Measurements from ENCODE around the gene RABL3.

The RABL3 gene

DNA sequence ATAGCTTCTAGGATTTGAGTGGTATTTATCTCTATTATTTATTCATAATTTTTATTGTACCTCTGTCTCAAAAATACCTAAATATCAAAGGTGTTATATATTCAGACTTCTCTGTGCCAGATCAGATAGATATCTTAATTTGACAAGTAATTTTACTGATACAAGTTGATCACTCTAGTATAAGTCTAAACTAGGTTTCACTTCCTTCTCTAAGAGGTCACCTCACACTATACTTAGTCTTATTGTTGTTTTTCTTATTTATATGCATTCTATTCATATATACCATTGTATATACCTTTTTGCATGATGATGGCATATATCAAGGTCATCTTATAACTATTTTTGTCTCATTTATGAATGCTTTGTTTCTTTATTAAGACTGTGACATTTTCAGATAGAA lies 33.9 kb downstream of the RABL3 start:
- no peak for TF ChIP-seq GATA2 (IDR thresholded peaks at IDR 0.05; ENCODE audit: low read depth, low read length)

DNA sequence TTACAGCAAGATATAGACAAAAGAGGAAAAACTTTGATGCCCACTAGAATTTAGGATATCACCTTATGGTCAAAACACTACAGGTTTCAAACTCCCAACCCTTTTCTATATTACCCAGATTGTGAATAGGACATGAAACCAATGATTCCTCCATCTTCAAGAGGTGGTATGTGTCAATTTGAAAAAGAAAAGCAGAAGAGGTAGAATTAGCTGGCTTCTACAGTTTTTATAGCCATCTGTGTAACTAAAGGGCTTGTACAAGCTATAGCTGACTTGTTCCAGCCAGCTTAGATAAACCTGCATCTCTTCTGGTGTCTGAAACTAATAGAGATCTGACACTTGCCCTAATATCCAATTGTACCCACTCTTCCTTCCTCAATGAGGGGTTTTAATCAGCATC lies 35.4 kb downstream of the RABL3 start:
- TF ChIP-seq GATA3 (IDR thresholded peaks at IDR 0.05; ENCODE audit: low read depth, low read length): no peak
- no peak for TF ChIP-seq GATA2 (IDR thresholded peaks at IDR 0.05; ENCODE audit: low read depth, low read length)

DNA sequence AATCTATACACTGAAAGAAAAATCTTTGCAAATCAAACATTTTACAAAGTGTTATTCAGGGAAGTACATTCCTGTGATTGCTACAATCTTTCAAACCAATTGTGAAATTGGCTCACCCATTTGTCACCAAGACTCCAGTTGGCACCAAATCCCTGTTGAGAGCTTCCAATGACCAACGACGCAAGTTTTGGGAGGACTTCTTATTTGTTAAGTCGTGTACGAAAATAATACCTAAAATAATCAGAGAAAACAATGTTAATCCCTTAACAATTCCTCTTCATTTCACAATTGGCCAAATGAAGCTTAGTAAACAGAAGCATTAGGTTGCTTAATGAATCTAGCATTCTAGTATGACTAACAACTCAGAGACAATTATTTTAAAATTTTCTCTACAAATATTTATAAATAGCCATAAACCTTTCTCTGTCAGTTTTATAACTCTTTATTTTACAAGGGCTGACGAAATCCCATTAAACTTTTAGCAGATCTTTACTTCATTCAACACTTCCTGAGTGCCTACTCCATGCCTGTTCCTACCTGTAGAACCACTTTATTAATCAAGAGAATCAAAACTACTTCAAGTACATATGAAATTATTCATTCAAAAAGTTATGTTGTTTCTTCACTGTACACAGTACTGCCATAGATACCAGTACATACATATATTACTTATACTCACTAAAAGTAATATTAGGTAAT lies 36.3 kb downstream of the RABL3 start:
- TF ChIP-seq GATA2 (IDR thresholded peaks at IDR 0.05; ENCODE audit: low read depth, low read length) (no peak), GATA3 (IDR thresholded peaks at IDR 0.05; ENCODE audit: low read depth, low read length) (no peak)

DNA sequence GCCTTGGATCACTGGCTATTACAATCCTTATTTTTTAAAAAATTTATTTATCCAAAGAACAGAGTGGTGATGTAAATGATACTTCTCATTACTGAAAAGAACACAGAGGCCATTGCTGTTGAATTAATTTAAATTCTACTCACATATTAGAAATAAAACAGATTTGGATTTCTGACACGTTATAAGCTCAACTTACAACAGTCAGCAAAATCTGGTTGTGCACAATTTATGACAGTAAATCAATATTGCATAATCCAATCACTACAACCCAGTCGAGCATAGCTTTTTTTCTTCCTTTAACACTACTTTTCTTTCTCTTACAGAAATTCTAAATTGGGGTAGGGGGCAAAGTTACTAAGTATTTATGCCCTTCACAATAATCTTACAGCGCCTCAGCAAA lies 43.0 kb downstream of the RABL3 start:
- no peak for TF ChIP-seq GATA2 (IDR thresholded peaks at IDR 0.05; ENCODE audit: low read depth, low read length)
- no peak for TF ChIP-seq GATA3 (IDR thresholded peaks at IDR 0.05; ENCODE audit: low read depth, low read length)

DNA sequence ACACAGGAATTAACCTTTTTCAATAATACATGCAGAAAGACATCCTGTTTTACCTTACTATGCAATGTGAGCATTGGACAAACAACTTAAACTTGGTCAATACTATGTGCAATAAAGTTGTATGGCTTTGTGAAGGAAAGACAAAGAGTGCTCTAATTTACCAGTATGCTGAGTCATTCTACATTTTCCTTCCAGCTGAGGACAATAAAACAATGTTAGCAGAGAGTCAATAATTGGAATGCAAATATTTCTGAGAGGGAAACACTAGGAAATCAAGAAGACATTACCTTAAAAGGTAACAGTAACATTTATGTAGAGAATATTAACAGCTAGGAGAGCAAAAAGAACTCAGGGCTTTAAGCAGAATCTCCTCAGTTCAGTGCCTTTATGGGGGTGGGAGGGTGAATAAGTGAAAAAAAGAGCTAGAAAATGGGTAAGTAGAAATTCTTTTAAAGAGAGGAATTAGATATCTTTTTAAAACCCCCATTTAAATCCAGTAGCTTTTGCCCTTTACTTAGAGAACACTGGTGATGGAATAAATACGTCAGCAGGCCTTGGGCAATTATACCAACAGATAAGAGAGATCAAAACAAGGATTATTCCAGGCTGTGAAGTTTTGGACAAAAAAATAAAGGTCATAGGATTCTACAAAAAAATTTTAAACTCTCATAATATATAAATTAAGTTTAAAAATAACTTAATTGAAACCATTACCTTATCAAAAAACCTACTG lies 48.7 kb downstream of the RABL3 start:
- no peak for TF ChIP-seq GATA2 (IDR thresholded peaks at IDR 0.05; ENCODE audit: low read depth, low read length)
- no peak for TF ChIP-seq GATA3 (IDR thresholded peaks at IDR 0.05; ENCODE audit: low read depth, low read length)

DNA sequence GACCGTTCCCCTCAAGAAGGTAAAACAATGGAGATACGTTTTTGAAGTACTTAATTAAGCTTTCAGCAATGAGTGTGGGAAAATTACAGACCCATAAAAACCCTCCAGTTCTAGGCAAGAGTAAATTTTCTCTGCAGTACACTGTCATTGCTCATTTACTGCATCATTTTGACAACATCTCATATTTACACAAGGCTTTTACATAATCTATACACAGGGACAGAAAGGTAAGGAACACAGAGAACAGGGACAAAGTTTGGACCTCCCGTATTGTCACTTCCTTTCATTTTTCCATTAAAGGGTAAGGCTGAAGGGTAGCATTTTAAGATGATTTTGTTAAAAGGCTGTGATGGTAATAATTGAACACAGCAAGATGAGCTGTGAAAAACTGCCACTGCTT lies 52.9 kb downstream of the RABL3 start:
- TF ChIP-seq GATA3 (IDR thresholded peaks at IDR 0.05; ENCODE audit: low read depth, low read length): no peak
- TF ChIP-seq GATA2 (IDR thresholded peaks at IDR 0.05; ENCODE audit: low read depth, low read length): no peak

DNA sequence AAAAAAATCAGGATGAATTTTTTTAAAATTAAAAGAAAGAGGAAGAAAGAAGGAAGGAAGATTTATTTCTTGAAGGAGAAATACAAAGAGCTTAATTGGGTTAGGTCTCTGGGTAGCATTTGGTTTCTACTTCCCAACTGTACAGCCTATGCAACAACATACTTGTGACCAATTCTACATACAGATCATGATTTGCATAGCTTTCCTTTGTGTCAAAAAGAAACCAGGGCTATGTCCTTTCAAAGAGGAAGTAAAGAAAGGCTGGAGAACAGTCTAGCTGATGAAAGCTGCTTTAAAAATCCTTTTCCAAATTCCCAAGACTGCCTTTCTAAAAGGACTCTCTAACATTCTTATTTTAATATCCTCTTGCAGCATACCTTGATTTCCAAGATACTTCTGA lies 54.2 kb downstream of the RABL3 start:
- TF ChIP-seq GATA3 (IDR thresholded peaks at IDR 0.05; ENCODE audit: low read depth, low read length): no peak

DNA sequence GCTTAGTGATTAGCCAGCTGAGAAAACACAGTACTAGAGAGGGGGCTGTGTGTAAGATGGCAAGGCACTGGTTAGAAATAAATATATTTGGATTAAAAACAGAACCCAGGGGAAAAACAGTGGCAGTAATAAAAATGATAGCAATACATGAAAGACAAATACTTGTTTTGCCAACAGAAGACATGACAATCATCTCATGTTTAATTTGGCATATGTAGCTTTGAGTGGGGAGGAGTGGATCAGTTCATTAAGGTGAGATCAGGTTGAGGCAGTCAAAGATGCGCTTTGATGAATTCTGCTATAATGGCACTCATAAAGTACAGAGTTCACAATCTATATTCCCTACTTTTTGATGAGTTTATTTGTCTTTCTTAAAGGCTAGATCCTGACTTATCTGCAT lies 56.9 kb downstream of the RABL3 start:
- TF ChIP-seq GATA2 (IDR thresholded peaks at IDR 0.05; ENCODE audit: low read depth, low read length) (no peak), GATA3 (IDR thresholded peaks at IDR 0.05; ENCODE audit: low read depth, low read length) (no peak)

DNA sequence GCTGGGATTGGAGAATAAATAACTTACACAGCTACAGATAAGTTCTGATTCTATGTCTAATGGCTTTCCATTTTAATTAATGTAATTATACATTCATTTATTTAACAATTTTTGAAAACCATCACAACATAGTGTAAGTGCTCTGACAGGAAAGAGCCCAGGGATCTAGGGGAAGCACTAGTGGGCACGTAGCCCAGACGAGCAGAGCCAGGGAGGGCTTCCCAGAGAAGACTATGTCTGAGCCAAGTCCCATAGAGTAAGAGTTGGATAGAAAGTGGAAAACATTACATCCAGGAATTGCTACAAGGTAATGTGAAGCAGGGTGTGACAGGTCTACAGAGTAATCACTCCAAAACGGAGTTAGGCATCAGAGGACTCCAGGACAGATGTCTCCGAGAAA lies 57.4 kb downstream of the RABL3 start:
- no peak for TF ChIP-seq GATA3 (IDR thresholded peaks at IDR 0.05; ENCODE audit: low read depth, low read length)
- TF ChIP-seq GATA2 (IDR thresholded peaks at IDR 0.05; ENCODE audit: low read depth, low read length): no peak

DNA sequence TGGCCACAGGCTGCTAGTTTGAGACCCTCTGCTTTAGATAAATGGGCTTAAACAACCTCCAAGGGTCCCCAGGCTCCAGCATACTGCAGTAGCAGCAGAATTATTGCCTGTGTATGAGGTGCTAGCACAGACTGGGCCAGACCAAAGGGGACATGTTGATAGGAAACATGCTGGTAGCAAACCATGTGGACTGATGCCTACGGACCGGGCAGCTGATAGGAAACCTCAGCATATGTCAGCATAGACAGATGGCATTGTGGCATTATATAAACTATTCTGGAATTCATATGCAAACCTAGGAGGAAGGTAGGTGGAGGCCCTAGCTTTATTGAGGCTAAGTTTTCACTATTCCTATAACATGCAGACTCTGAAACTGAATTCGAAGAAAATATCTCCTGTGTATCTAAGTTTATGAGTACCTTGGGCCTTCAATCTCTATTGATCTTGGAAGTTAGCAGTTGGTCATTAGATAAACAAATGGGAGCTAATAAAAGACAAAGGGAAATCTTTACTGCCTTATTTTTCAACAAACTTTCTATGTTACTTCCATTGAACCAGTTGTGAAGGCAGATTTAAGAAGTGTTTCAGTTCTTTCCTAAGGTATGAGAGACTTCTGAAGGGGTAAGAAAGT lies 58.5 kb downstream of the RABL3 start:
- no peak for TF ChIP-seq GATA3 (IDR thresholded peaks at IDR 0.05; ENCODE audit: low read depth, low read length)
- TF ChIP-seq GATA2 (IDR thresholded peaks at IDR 0.05; ENCODE audit: low read depth, low read length): no peak

DNA sequence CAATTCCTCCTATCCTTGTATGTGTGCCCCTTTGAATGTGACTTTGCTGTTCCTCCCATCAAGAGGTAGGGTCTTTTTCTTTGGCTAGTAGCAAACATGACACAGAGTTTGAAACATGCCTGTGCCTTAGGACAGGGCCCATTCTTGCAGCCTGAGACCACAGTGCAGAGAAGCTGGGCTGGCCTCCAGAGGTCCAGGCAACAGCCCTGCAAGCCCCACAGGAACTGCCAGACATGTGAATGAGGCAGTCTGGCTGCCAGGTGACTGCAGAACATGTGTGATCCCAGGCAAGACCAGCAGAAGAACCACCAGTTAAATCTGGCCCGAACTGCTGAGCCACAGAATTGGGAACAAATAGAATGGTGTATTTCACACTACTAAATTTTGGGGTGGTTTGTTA lies 59.1 kb downstream of the RABL3 start:
- TF ChIP-seq GATA3 (IDR thresholded peaks at IDR 0.05; ENCODE audit: low read depth, low read length): no peak
- TF ChIP-seq GATA2 (IDR thresholded peaks at IDR 0.05; ENCODE audit: low read depth, low read length): no peak

DNA sequence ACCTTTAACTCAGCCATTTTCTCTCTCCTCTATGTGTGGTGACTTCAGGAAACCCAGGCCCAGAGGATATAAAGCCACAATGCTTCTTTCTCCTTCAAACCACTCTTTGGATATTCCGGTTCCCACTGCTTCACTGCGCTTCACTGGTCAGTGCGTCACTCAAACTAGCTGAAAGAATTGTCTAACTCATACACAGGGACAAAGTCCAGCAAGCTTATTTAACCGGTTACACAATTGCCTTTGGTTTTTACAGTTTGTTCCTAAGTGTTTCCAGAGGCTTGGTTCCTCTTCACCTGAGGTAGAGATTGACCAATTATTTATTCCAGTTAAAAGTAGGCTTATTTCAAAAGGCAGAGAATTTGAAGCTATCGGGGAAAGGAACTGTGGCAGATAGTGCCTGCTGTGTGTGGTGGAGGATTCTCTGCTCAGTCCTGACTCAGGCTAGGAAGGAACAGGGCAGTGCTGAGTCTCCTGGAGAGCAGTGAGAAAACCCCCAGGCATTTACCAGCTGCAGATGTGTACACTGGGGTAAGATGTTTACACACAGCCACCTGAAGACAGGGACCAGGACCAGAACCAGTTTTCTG lies 60.1 kb downstream of the RABL3 start, which contains the start of gene HGD:
HGD (minus strand) TSS at position 145 of the 587 bp plus-strand sequence; CDS start at position 17, 128 bp downstream.
- no peak for TF ChIP-seq GATA2 (IDR thresholded peaks at IDR 0.05; ENCODE audit: low read depth, low read length)

DNA sequence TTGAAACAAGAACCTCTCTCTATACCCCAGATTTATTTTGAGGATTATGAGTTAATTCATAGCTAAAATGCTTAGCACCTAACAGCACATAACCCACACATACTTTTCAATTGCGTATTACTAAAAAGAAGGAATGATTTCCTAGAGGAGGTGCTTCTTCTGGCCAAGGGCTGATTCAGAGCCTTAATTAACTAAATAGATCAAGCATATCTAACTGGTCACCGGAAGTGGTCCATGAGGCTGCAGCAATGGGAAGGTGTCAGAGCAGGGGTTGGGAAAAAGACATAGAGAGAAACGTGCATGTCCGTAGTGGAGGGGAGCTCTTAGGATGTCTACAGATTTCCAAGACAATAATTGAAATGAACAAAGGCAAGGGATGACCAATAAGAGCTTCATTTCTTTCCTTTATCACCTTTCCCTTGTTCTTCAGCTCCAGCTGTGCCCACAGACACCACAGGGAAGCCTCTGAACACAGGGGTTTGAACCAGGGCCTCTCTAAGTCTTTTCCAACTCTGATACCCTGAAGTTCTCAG lies 60.7 kb downstream of the RABL3 start:
- TF ChIP-seq GATA2 (IDR thresholded peaks at IDR 0.05; ENCODE audit: low read depth, low read length): no peak
- TF ChIP-seq GATA3 (IDR thresholded peaks at IDR 0.05; ENCODE audit: low read depth, low read length): no peak

DNA sequence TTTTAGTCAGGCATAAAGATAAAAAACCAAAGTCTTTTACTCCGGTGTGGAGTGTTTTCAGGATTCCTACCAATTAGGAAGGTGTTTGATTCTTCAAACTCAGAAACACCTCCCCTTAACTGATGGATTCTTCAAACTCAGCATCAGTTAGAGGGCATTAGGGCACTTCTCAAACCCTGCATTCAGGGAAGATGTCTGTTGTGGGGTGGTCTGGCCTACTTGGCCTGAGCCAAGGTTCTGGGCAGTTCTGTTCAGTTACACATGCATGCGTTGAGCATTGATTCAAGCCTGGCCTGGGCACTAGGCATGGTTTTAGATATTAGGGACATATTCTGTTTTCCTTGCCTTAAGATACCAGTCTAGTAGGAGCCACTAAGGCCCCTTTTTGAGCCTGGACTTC lies 61.3 kb downstream of the RABL3 start:
- TF ChIP-seq GATA2 (IDR thresholded peaks at IDR 0.05; ENCODE audit: low read depth, low read length) (no peak), GATA3 (IDR thresholded peaks at IDR 0.05; ENCODE audit: low read depth, low read length) (no peak)

All from SH-SY5Y (cell line).